ENCODE measurements around the gene LDAH. TPM values are rescaled to one million over a fixed set of nuclear protein-coding genes. Genes with fewer than 3 reads are reported as not detected.

LDAH gene
- total RNA-seq, 1 experiment from 2014 or later = 27.4 TPM

- ChIA-PET POLR2A (ENCODE audit: low non-redundant PET) (interaction anchor here (1.3 kb wide), 1 partner anchor 188 kb away, joined by 3 read pairs; the partner anchor contains the start of gene RHOB), CTCF (interaction anchor here (0.5 to 1.5 kb wide), 4 partner anchors 190 to 223 kb away, joined by 3 to 7 read pairs (median 5); no protein-coding TSS in a partner anchor)
- TF ChIP-seq CTCF (conservative IDR thresholded peaks at IDR 0.05; ENCODE audit: low read depth, low read length) (no peak), EZH2 (IDR thresholded peaks at IDR 0.05; ENCODE audit: borderline replicate concordance, low read depth, low read length, poor library complexity, severe bottlenecking) (no peak)
- Histone ChIP-seq H3K27me3 (replicated peaks; ENCODE audit: insufficient read depth, low read depth, low read length, poor library complexity) (no peaks in the 10 kb centered on the region), H3K36me3 (ENCODE audit: insufficient read depth, low read length, poor library complexity, severe bottlenecking) (no peaks in the 10 kb centered on the region), H3K4me1 (ENCODE audit: insufficient read depth, low read length, poor library complexity, severe bottlenecking) (peaks cover 5% of the 10 kb centered on the region), H3K27ac (ENCODE audit: low read depth, low read length, poor library complexity, severe bottlenecking) (no peak overlapping the region), H3K9me3 (ENCODE audit: low read depth, low read length, poor library complexity, severe bottlenecking) (no peaks in the 10 kb centered on the region), H3K4me3 (ENCODE audit: low read depth, low read length, poor library complexity, severe bottlenecking) (no peak overlapping the region)
- intact Hi-C loops (cut with micrococcal nuclease; ENCODE audit: unreplicated experiment) = loop anchor here (1.0 kb wide), 1 partner anchor 191 kb away; no protein-coding TSS in a partner anchor
- DNase-seq (ENCODE audit: low spot score) = no peak
- no TSS peak for BruUV-seq (replicated peaks)
These were observed 188.3 kb downstream of the LDAH start for GRCh38 chr2:20634507-20635112.

Other genes with a start within 250 kb of the LDAH start
- gene HS1BP3, start 172.0 kb downstream of the LDAH start, total RNA-seq (2021) = 12.6 and 13.2 TPM in 2 replicates
- gene GDF7, start 156.0 kb downstream of the LDAH start, total RNA-seq (2021) = not detected in 2 replicates
- not detected in 2 replicates for gene APOB, start 221.0 kb upstream of the LDAH start, total RNA-seq (2021)